ENCODE data around the gene VEPH1.

The VEPH1 gene

DNA sequence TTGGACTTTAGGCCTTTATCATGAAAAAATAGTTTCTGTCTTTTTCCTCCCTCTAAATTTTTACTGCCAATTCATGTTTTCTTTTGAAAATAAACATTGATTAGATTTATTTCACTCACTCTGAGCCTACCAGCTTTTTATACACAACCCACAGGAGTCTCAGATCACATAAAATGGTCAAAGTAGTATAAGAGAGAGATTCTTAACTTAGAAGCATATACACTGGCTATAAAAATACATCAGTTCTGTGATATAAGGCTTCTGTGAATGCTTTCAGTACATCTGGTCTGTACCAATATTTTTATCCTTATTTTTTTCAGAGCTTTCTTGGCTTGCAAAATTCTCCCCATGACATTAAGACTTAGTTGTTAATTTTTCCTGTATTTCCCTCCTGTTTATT, 183.5 kb downstream of the VEPH1 start:
- no peak overlapping the region for H3K4me2 ChIP-seq (ENCODE audit: low read length)
- peaks cover 11% of the 10 kb centered on the region for H3K27me3 ChIP-seq (ENCODE audit: low read depth, low read length)
- H3K36me3 ChIP-seq (replicated peaks; ENCODE audit: low read depth, low read length), result no peaks in the 10 kb centered on the region
- no peak overlapping the region for H3K9ac ChIP-seq (ENCODE audit: low read length)
- no peak for TF ChIP-seq EZH2phosphoT487 (IDR thresholded peaks at IDR 0.05; ENCODE audit: low read depth)
- no peak for TF ChIP-seq CTCF (IDR thresholded peaks at IDR 0.05; ENCODE audit: low read depth, low read length)
- H3K4me1 ChIP-seq (ENCODE audit: low read length), result no peaks in the 10 kb centered on the region
- no peak overlapping the region for H2AFZ ChIP-seq (ENCODE audit: low read depth, low read length)
- H4K20me1 ChIP-seq (ENCODE audit: insufficient read depth, low read length), result no peaks in the 10 kb centered on the region
- H3K79me2 ChIP-seq (ENCODE audit: low read length), result no peaks in the 10 kb centered on the region
- no peak overlapping the region for H3K4me3 ChIP-seq (ENCODE audit: low read length)
- no peak overlapping the region for H3K27ac ChIP-seq (ENCODE audit: low read length)
- no peaks in the 10 kb centered on the region for H3K9me3 ChIP-seq (ENCODE audit: insufficient read depth, low read length)

- no peak overlapping the region for H3K4me3 ChIP-seq (ENCODE audit: low read length)
- no peaks in the 10 kb centered on the region for H3K79me2 ChIP-seq (ENCODE audit: low read length)
- TF ChIP-seq EZH2phosphoT487 (IDR thresholded peaks at IDR 0.05; ENCODE audit: low read depth) (no peak), CTCF (IDR thresholded peaks at IDR 0.05; ENCODE audit: low read depth, low read length) (no peak)
- H3K4me2 ChIP-seq (ENCODE audit: low read length), result no peak overlapping the region
- H2AFZ ChIP-seq (ENCODE audit: low read depth, low read length), result no peak overlapping the region
- H3K9ac ChIP-seq (ENCODE audit: low read length), result no peak overlapping the region
- no peaks in the 10 kb centered on the region for H3K36me3 ChIP-seq (replicated peaks; ENCODE audit: low read depth, low read length)
- H3K27ac ChIP-seq (ENCODE audit: low read length), result no peak overlapping the region
- peaks cover 11% of the 10 kb centered on the region for H3K27me3 ChIP-seq (ENCODE audit: low read depth, low read length)
- H4K20me1 ChIP-seq (ENCODE audit: insufficient read depth, low read length), result no peaks in the 10 kb centered on the region
- no peaks in the 10 kb centered on the region for H3K9me3 ChIP-seq (ENCODE audit: insufficient read depth, low read length)
- H3K4me1 ChIP-seq (ENCODE audit: low read length), result no peaks in the 10 kb centered on the region
These were observed 184.5 kb downstream of the VEPH1 start for GRCh38 chr3:157318639-157319288.

- no peak overlapping the region for H2AFZ ChIP-seq (ENCODE audit: low read depth, low read length)
- H3K9me3 ChIP-seq (ENCODE audit: insufficient read depth, low read length), result no peaks in the 10 kb centered on the region
- H3K27ac ChIP-seq (ENCODE audit: low read length), result no peak overlapping the region
- no peak overlapping the region for H3K4me3 ChIP-seq (ENCODE audit: low read length)
- no peak overlapping the region for H3K4me2 ChIP-seq (ENCODE audit: low read length)
- no peaks in the 10 kb centered on the region for H4K20me1 ChIP-seq (ENCODE audit: insufficient read depth, low read length)
- H3K27me3 ChIP-seq (ENCODE audit: low read depth, low read length), result peaks cover 11% of the 10 kb centered on the region
- H3K36me3 ChIP-seq (replicated peaks; ENCODE audit: low read depth, low read length), result no peaks in the 10 kb centered on the region
- no peaks in the 10 kb centered on the region for H3K4me1 ChIP-seq (ENCODE audit: low read length)
- no peaks in the 10 kb centered on the region for H3K79me2 ChIP-seq (ENCODE audit: low read length)
- TF ChIP-seq CTCF (IDR thresholded peaks at IDR 0.05; ENCODE audit: low read depth, low read length) (no peak), EZH2phosphoT487 (IDR thresholded peaks at IDR 0.05; ENCODE audit: low read depth) (no peak)
- no peak overlapping the region for H3K9ac ChIP-seq (ENCODE audit: low read length)
These were observed 185.3 kb downstream of the VEPH1 start for GRCh38 chr3:157317895-157318294.

GRCh38 chr3:157313186-157313585, 190.0 kb downstream of the VEPH1 start:
- Histone ChIP-seq H3K4me1 (ENCODE audit: low read length) (no peaks in the 10 kb centered on the region), H3K4me3 (ENCODE audit: low read length) (no peak overlapping the region), H4K20me1 (ENCODE audit: insufficient read depth, low read length) (no peaks in the 10 kb centered on the region), H2AFZ (ENCODE audit: low read depth, low read length) (no peak overlapping the region), H3K79me2 (ENCODE audit: low read length) (no peaks in the 10 kb centered on the region), H3K9me3 (ENCODE audit: insufficient read depth, low read length) (no peaks in the 10 kb centered on the region), H3K36me3 (replicated peaks; ENCODE audit: low read depth, low read length) (no peaks in the 10 kb centered on the region), H3K27ac (ENCODE audit: low read length) (no peak overlapping the region), H3K4me2 (ENCODE audit: low read length) (no peak overlapping the region), H3K9ac (ENCODE audit: low read length) (no peak overlapping the region), H3K27me3 (ENCODE audit: low read depth, low read length) (peaks cover 16% of the 10 kb centered on the region)
- no peak for TF ChIP-seq CTCF (IDR thresholded peaks at IDR 0.05; ENCODE audit: low read depth, low read length)
- no peak for TF ChIP-seq EZH2phosphoT487 (IDR thresholded peaks at IDR 0.05; ENCODE audit: low read depth)
